Stimulated activated CD4-positive, alpha-beta T cell treated with anti-CD3 and anti-CD28 coated beads, Interleukin-2, amount 100 ng/mL, for 24 hours (primary cell): Measurements from ENCODE around the gene RNF19B.
"Not testable (repeated sequence)": the region's sequence is repeated elsewhere in the genome, so short reads cannot be mapped to it uniquely, and the experiment has no call there.

Experiments used
- DNase-seq, 2 donors: peaks; one replicate each; pipeline ENCODE4 v3.0.0-alpha.2; 2020

Gene RNF19B

GRCh38 chr1:32929366-32929765 lies 35.2 kb downstream of the RNF19B start:
- no peak for DNase-seq

GRCh38 chr1:32928715-32929114 lies 35.9 kb downstream of the RNF19B start:
- DNase-seq: no peak

GRCh38 chr1:32928285-32928684 lies 36.3 kb downstream of the RNF19B start:
- no peak for DNase-seq

- DNase-seq: no peak
Measured at GRCh38 chr1:32927441-32927840, 37.2 kb downstream of the RNF19B start.

GRCh38 chr1:32926562-32926961 lies 38.0 kb downstream of the RNF19B start:
- no peak for DNase-seq

- DNase-seq: peak in 1 of 2 donors; percentile 22
Measured at GRCh38 chr1:32925403-32926162, 39.0 kb downstream of the RNF19B start.

GRCh38 chr1:32924881-32925344 lies 39.7 kb downstream of the RNF19B start:
- DNase-seq: peak in 1 of 2 donors; percentile 21

- no peak for DNase-seq
Measured at GRCh38 chr1:32920833-32921232, 43.8 kb downstream of the RNF19B start.

- DNase-seq: no peak
Measured at GRCh38 chr1:32919811-32920733, 44.5 kb downstream of the RNF19B start.

- DNase-seq: no peak
Measured at GRCh38 chr1:32918179-32918578, 46.4 kb downstream of the RNF19B start.

GRCh38 chr1:32917521-32917920 lies 47.1 kb downstream of the RNF19B start:
- no peak for DNase-seq

GRCh38 chr1:32915766-32916706 lies 48.6 kb downstream of the RNF19B start:
- no peak for DNase-seq

GRCh38 chr1:32910319-32910718 lies 54.3 kb downstream of the RNF19B start:
- DNase-seq: no peak

- no peak for DNase-seq
Measured at GRCh38 chr1:32907435-32907834, 57.2 kb downstream of the RNF19B start.

- DNase-seq: no peak
Measured at GRCh38 chr1:32906654-32907053, 58.0 kb downstream of the RNF19B start.

- DNase-seq: not testable (repeated sequence)
Measured at GRCh38 chr1:32905588-32905987, 59.0 kb downstream of the RNF19B start.

- DNase-seq: no peak
Measured at GRCh38 chr1:32904797-32905196, 59.8 kb downstream of the RNF19B start.

- DNase-seq: no peak
Measured at GRCh38 chr1:32903991-32904785, 60.4 kb downstream of the RNF19B start.

GRCh38 chr1:32902535-32902920 lies 62.1 kb downstream of the RNF19B start:
- DNase-seq: no peak

- no peak for DNase-seq
Measured at GRCh38 chr1:32901823-32902534, 62.6 kb downstream of the RNF19B start.
